ENCODE results near the gene OR1I1.
A peak's percentile ranks its signal among the peaks of the same experiment; 100 is the strongest.

OR1I1 gene

DNA sequence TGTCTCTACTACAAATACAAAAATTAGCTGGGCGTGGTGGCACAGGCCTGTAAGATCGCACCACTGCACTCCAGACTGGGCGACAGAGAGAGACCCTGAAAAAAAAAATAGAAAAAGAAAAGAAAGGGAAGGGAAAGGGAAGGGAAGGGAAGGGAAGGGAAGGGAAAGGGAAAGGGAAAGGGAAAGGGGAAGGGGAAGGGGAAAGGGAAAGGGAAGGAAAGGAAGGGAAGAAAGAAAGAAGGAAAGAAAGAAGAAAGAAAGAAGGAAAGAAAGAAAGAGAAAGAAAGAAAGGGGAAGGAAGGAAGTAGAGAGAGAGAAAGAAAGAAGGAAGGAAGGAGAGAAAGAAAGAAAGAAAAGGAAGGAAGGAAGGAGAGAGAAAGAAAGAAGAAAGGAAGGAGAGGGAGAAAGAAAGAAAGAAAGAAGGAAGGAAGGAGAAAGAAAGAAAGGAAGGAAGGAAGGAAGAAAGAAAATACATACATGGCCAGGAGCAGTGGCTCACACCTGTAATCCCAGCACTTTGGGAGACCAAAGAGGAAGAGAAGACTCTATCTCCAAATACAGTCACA is 17.1 kb downstream of the OR1I1 start:
- no peak for DNase-seq

DNA sequence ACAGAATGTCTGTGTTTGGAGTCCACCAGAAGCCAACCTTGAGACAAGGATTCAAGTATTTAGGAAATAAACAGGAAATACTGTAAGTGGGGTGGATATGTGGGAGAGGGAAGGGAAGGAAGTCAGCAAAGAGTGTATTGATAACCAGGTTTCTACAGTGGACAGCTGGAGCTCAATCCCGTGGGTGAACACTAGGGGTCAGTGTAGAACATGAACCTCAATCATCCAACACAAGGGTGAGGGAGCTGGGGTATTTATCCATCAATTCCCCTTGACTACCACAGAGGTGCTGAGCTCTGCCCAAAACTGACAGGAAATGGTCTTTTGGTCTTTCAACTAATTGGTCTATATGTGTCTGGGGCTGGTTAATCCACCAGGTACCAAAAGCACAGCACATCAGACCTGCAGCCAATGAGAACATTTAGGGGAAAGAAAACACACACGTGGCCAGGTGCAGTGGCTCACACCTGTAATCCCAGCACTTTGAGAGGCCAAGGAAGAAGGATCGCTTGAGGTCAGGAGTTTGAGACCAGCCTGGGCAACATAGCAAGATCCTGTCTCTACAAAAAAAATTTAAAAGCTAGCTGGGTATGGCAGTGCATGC is 19.6 kb downstream of the OR1I1 start:
- DNase-seq: peak; percentile 13

GRCh38 chr19:15104003-15104402 is 22.0 kb downstream of the OR1I1 start:
- no peak for DNase-seq

- no peak for DNase-seq
Observed at GRCh38 chr19:15104411-15104810, 22.4 kb downstream of the OR1I1 start.

- DNase-seq: no peak
Observed at GRCh38 chr19:15105044-15105443, 23.0 kb downstream of the OR1I1 start.

DNA sequence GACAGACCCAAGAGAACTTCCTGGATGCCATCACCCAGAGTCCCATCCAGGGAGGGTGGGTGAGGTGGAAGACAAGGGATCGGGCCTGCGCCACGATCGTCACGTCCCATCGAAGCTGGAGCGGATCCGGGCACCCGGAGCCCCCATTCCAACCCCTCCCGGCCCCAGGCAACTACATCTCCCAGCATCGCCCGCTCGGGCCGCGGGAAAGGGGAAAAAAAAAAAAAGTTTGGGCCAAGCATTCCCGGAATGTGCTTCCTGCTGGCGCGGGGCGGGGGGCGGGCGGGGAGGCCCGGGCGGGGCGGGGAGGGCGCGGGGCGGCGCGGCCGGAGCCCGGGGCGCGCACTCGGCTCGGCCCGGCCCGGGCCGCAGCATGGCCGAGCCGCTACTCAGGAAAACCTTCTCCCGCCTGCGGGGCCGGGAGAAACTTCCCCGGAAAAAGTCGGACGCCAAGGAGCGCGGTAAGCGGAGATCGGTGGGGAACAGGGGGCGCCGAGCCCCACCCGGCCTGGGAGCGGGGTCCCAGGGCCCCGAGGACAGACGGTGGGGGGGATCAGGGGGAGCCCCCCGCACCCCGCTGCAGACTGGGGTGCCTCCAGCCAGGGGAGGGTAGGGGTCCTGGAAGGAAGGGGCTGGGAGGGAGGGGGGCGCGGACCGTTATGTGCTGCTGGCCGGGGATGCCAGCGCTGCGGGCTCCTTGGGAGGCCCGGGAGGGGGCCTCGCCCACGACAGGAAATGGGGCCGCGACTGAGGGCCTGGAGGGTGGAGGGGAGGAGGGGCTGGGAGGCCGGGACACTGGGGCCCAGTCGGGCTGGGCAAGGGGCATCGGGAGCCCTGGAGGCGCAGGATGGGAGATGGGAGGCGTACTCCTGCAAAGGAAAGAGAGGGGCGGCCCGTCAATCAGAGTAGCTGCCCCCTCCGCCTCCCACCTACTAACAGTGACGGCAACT is 25.3 kb downstream of the OR1I1 start, which contains the start of gene SYDE1:
SYDE1 (plus strand) TSS at position 341 of the 950 bp plus-strand sequence; CDS start at position 374, 33 bp downstream.
- peak; percentile 16 for DNase-seq

DNA sequence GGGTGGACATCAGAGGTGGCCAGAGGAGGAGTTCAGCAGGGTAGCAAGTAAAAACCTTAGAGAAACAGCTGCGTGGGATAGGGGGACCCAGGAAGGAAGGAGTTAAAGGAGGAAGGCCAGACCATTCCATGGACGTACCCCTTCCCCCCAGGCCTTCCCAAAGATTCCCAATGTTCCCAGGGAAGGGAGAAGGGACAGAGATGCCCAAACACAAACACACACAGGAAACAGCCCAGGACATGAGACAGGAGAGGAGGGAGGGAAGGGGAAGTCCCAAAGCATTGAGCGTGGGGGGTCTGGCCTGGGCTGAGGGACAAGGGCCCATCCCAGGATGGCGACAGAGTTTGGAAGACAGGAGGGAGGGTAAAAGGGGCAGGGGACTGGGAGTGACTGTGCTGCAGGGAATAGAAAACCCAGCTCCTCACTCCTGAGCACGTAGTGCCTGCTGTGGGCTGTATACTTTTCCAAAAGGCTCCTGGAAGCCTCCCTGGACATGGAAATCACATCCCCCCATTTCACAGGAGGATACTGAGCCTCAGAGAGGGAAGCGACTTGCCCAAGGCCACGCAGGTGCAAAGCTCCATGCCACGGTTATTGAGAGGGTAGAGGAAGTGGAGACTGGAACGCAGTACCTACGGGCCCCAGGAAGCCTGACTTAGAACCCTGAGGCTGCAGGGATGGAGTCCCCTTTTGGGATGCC is 26.3 kb downstream of the OR1I1 start:
- no peak for DNase-seq

- DNase-seq: no peak
Observed at GRCh38 chr19:15108845-15109767, 27.1 kb downstream of the OR1I1 start.

DNA sequence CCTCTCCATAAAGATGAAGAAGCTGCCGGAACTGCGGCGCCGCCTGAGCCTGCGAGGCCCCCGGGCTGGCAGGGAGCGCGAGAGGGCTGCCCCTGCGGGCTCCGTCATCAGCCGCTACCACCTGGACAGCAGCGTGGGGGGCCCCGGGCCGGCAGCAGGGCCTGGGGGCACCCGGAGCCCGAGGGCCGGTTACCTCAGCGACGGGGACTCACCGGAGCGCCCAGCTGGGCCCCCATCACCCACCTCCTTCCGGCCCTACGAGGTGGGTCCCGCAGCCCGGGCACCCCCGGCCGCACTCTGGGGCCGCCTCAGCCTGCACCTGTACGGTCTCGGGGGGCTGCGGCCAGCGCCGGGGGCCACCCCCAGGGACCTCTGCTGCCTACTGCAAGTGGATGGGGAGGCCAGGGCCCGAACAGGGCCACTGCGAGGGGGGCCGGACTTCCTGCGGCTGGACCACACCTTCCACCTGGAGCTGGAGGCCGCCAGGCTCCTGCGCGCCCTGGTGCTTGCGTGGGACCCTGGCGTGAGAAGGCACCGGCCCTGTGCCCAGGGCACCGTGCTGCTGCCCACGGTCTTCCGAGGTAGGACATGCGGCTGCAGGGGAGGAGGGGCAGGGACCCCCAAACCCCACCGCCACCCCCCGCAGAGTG is 27.9 kb downstream of the OR1I1 start:
- no peak for DNase-seq

- no peak for DNase-seq
Observed at GRCh38 chr19:15110418-15110815, 28.4 kb downstream of the OR1I1 start.

DNA sequence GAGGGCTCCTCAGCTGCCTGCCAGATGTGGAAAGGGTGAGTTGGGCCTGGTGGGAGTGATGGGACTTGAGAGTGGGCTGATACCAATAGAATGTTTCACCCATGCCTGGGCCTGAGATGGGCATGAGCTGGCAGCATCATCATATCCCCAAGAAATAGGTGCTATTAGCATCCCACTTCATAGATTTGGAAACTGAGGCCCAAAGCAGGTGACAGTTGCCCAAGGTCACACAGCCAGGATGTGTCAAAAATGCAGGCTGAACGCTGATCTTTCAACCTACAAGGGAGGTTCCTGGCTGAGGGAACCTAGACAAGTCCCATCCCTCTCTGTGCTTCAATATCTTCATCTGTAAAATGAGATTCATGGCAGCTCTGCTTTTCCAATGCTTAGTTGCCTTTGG is 29.7 kb downstream of the OR1I1 start:
- no peak for DNase-seq

GRCh38 chr19:15112385-15112784 is 30.4 kb downstream of the OR1I1 start:
- DNase-seq: no peak

- no peak for DNase-seq
Observed at GRCh38 chr19:15113245-15114152, 31.5 kb downstream of the OR1I1 start.

DNA sequence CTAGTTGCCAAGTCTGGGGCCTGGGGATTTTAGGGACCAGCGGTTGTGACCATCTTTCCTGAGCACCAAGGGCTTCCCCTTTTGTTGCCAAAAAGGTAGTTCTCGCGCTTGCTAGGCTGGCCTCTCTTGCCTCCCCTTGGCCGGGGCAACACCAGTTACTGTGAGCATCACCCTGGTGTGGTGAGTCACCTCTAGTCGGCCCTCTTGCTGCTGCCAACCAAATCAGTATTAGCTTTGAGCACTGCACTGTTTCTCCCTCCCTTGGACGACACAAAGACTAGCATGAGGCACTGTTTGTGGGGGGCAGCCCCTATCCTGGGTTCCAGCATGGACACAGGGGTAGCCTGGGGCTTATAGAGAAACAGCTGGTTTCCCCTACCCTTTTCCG is 32.1 kb downstream of the OR1I1 start:
- no peak for DNase-seq

DNA sequence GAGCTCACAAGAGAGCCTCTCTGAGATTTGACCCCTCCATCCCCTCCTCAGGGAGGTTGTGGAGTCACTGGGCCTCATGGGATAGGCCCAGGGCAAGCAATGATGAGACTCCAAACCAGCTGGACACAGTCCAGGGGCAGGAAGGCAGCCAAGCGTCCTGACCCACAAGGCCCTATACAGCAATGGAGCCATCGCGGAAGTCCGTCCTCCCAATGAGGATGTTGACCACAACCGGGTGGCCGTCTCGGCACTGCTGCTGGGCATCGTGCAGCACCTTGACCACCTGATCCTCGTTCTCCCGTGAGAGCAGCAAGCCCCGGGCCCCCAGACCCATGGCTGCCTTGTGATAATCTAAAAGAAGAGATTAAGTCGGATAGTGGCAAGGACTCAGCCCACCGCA is 33.1 kb downstream of the OR1I1 start:
- DNase-seq: no peak

DNA sequence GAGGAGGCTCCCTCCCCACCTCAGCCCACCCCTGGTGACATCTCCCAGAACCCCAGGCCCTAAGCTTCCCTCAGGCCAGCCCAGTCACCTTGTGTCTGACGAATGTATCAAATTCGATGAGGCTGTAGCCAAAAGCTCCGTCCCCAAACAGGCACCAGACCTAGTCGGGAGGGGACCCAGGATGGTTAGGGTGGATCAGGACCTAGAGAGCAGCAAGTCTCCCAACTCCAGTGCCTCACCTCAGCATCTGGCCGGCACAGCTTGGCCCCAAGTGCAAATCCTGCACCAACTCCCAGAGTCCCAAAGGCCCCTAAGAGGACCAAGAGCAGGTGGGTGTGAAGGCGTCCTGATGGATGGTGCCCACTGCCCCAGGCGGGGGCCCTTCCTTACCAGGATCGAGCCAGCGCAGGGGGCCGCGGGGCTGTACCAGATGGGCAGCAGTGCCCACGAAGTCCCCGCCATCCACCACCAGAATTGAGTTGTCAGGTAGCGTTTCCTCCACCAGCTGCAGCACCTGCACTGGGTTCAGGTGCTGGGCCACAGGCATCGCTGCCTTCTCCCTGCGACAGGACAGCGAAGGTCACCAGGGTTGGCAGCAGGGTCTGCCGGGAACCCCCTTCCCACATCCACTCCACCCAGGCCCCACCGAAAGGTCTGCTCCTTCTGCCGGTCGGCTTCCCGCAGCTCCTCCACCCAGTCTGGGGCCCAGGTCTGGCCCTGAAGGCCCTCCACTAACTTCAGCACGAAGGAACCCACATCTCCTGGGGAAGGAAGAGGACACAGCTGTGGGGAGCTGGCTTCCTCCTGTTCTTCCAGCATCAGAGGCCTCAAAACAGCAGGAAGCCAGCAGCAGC is 34.0 kb downstream of the OR1I1 start:
- no peak for DNase-seq

DNA sequence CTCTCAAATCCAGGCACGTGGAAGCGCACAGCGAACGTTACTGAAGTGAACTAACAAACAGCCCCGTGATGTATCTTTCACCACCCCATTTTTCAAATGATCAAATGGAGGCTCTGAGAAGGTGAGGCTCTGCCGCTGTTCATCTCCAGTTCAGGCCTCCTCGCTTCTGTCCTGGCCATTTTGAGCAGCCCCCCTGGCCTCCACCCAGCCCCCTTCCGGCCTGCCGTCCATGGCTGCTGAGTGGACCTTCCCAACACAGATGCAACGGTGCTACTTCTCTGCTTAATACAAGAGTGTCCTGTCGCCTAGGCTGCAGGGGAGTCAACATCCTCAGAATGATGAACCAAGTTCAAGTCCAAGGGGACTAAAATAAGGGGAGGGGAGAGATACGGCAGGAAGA is 34.8 kb downstream of the OR1I1 start:
- DNase-seq: no peak

DNA sequence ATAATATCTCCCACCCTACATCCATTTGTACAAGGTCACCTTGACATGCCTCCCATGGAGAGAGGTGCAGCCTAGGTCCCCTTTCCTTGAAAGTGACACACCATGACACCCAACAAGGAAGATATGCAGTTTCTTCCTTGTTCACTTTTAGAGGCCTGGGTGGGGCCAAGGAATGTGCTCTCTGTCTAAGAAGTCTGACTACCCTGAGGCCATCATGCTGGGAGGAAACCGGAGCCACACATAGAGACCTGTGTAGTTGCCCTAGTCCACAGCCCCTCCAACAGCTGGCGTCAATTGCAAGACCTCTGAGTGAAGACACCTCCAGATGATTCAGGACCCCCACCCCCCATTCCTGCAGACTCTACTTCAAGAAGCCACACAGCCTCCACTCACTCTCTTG is 36.2 kb downstream of the OR1I1 start:
- no peak for DNase-seq

GRCh38 chr19:15118789-15119494 is 36.9 kb downstream of the OR1I1 start:
- no peak for DNase-seq
